Measurements from ENCODE around the gene SLC4A7. TPM values are rescaled to one million over a fixed set of nuclear protein-coding genes. Genes with fewer than 3 reads are reported as not detected.

SLC4A7 gene
- 19.1 and 50.3 TPM in 2 replicates for total RNA-seq (2011; cell fraction: chromatin; rRNA removed; ENCODE audit: low replicate concordance)
- 8.2 and 11.8 TPM in 2 replicates for total RNA-seq (2011; cell fraction: nucleolus; rRNA removed)
- total RNA-seq (2011; cell fraction: nucleoplasm; rRNA removed) = 17.5 and 23.4 TPM in 2 replicates
- total RNA-seq (2014; rRNA removed) = 6.6 and 9.3 TPM in 2 replicates
- 13.6 and 17.8 TPM in 2 replicates for total RNA-seq (2014; rRNA removed; fragmentation: Illumina TruSeq; extraction: Trizol)
- total RNA-seq (2015; rRNA removed; fragmentation: Illumina TruSeq; extraction: Trizol) = 8.0 and 9.3 TPM in 2 replicates
- 8.3 and 8.4 TPM in 2 replicates for total RNA-seq (2021)
- polyA plus RNA-seq (2011; rRNA removed) = 6.0 and 8.1 TPM in 2 replicates
- 1.6 and 2.9 TPM in 2 replicates for polyA plus RNA-seq (2011; cell fraction: cytosol; rRNA removed)
- 5.0 and 8.5 TPM in 2 replicates for polyA plus RNA-seq (2011; cell fraction: nucleus; rRNA removed)
- polyA plus RNA-seq (2012) = 2.5 and 2.7 TPM in 2 replicates
- 4.5 and 5.3 TPM in 2 replicates for polyA plus RNA-seq (2014; fragmentation: Illumina TruSeq; extraction: Trizol)
- polyA plus RNA-seq (2014; fragmentation: Nextera tagmentation; extraction: Ambion mirVana) = 1 to 10 TPM; 1.7 to 1.9 TPM
- 3.3 and 5.6 TPM in 2 replicates for polyA plus RNA-seq (2014; rRNA removed)
- 22.2 and 31.1 TPM in 2 replicates for polyA minus RNA-seq (2011; rRNA and poly(A)+ RNA removed)
- polyA minus RNA-seq (2011; cell fraction: cytosol; rRNA and poly(A)+ RNA removed) = 13.2 and 14.6 TPM in 2 replicates
- 11.0 and 14.7 TPM in 2 replicates for polyA minus RNA-seq (2011; cell fraction: nucleus; rRNA and poly(A)+ RNA removed)
- percentile 65 among the genes with signal in this experiment for Bru-seq, nascent RNA
- percentile 67 among the genes with signal in this experiment for BruChase-seq, experiment 1, labeled RNA remaining after a 2-hour chase
- BruChase-seq, experiment 2, labeled RNA remaining after a 6-hour chase = percentile 66 among the genes with signal in this experiment
- long read RNA-seq, experiment 1, partial matches to known transcripts = 4 of 7 reads
- long read RNA-seq, experiment 1, other reads (novel, unspliced or antisense) = 1 of 7 reads
- long read RNA-seq, experiment 2, partial matches to known transcripts = 0 of 2 reads
- long read RNA-seq, experiment 2, other reads (novel, unspliced or antisense) = 2 of 2 reads
- long read RNA-seq, experiment 3, partial matches to known transcripts = 3 of 6 reads
- long read RNA-seq, experiment 3, other reads (novel, unspliced or antisense) = 2 of 6 reads

DNA sequence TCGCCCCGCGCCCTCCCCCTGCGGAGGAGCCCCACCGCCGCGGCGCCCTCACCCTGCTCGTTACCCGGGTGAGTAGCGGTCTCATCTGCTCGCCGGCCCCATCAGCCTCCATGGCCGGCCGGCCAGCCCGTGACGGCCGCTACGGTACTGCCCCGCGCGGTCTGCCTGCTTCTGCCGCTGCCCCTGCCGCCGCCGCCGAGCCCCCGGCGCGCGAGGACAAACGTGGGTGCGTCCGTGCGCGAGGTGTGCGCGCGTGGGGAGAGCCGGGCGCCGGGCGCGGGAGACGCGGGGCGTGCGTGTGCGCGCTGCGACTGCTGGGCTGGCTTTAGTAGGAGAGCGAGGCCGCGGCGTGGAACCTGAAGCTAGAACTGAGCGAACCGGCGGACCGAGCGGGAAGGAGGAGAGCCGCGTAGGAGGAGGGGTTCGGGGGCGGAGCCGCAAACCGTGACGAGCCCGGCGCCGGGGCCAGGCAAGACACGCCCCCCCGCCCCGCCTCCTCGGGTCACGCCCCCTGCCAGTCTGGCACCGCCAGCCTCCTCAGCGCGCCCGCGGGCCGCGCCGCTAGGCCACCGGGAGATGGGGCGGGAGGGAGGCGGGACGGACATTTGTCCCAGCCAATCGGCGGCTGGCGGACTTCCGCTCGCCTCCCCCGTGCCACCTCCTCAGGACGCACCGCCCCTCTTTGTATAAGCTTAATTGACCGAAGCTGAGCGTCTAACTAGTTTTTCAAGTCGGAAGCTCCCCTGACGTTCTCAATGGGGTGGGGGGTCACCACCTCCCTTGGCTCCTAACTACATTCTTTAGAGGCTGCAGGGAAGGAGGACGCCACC is at the start of gene SLC4A7:
Gene SLC4A7, minus strand, starts transcription at position 370 of the 830 bp plus-strand sequence. Its CDS starts 258 bp downstream, at position 112.
- no peaks in the 10 kb centered on the region for H3K9me1 ChIP-seq (ENCODE audit: control insufficient read depth, insufficient read depth, low read length)
- H3K4me2 ChIP-seq (ENCODE audit: insufficient read depth, low read length) = peak within 1 kb of the TSS; percentile 76
- intact Hi-C loops (cut with micrococcal nuclease) = no loop called here
- no peaks in the 10 kb centered on the region; a peak in 1 of 5 replicates for H3K4me1 ChIP-seq (replicated peaks in 1 of 2; ENCODE audit: control insufficient read depth in 2 of 2, insufficient read depth in 2 of 2, low read length in 2 of 2)
- peak within 1 kb of the TSS; percentile 50 for H3K4me3 ChIP-seq
- H3K36me3 ChIP-seq (ENCODE audit: control insufficient read depth, insufficient read depth, low read length) = no peaks in the 10 kb centered on the region
- H3K9ac ChIP-seq (ENCODE audit: insufficient read depth in 1 of 2, low read depth in 2 of 2, low read length in 2 of 2) = peak within 1 kb of the TSS; percentile 53 to 88
- no peaks in the 10 kb centered on the region for H3K27me3 ChIP-seq (ENCODE audit: control insufficient read depth in 2 of 2, insufficient read depth in 2 of 2, low read length in 2 of 2)
- POLR2A ChIA-PET = interaction anchor here (0.5 kb wide), 1 partner anchor 15 kb away, joined by 3 read pairs; no protein-coding TSS in a partner anchor
- CTCF ChIA-PET (ENCODE audit: low intra/inter-chr PET ratio) = no interaction called here
- DNase-seq (ENCODE audit: extremely low read depth in 1 of 4, low spot score in 3 of 4) = peak; percentile 81 to 83 (median 82)
- peak within 1 kb of the TSS; percentile 90 for H2AFZ ChIP-seq (ENCODE audit: low read depth, low read length)
- H3K79me2 ChIP-seq (ENCODE audit: control insufficient read depth, insufficient read depth, low read length) = peaks cover 32% of the 10 kb centered on the region
- H3K27ac ChIP-seq (ENCODE audit: extremely low read depth, low read depth, low read length) = peak within 1 kb of the TSS; percentile 62
- H4K20me1 ChIP-seq (replicated peaks; ENCODE audit: control insufficient read depth, insufficient read depth, low read length) = no peaks in the 10 kb centered on the region
- no peak for FAIRE-seq
- H3K9me3 ChIP-seq (replicated peaks; ENCODE audit: control insufficient read depth, insufficient read depth, low read depth, low read length) = no peaks in the 10 kb centered on the region
- peak; percentile 93 for ATAC-seq
- no TSS peak for BruUV-seq (replicated peaks)
- WGBS (ENCODE audit: insufficient coverage, low coverage, missing lambda C conversion rate) = 37% methylated on average over 55 of the region's 100 CpGs
- in situ Hi-C loops (cut with MboI) = no loop called here
- TF ChIP-seq NRF1 (conservative IDR thresholded peaks at IDR 0.05 in 1 of 2, IDR thresholded peaks at IDR 0.05 in 1 of 2) = peak; percentile 53 to 59; a peak in 3 of 4 replicates
- peak; percentile 44; the same call in 1 of the 2 replicates for TF ChIP-seq CREB1 (IDR thresholded peaks at IDR 0.05)
- no peak for TF ChIP-seq CREB1 (CRISPR knock-in tag; IDR thresholded peaks at IDR 0.05)
- no peak for TF ChIP-seq POLR2AphosphoS2 (IDR thresholded peaks at IDR 0.05; ENCODE audit: low read length)
- TF ChIP-seq PHF8 (IDR thresholded peaks at IDR 0.05; ENCODE audit: borderline replicate concordance, low read length) = peak; percentile 49; the same call in 1 of the 2 replicates
- no peak for TF ChIP-seq ZBTB7A (IDR thresholded peaks at IDR 0.05; ENCODE audit: borderline replicate concordance, control insufficient read depth, low read depth, low read length)
- 0 out of 2 replicates have a peak, but pooled peaks have one; percentile 31 for TF ChIP-seq CXXC5 (CRISPR knock-in tag; IDR thresholded peaks at IDR 0.05)
- TF ChIP-seq MITF (IDR thresholded peaks at IDR 0.05) = no peak
- TF ChIP-seq RBM25 (IDR thresholded peaks at IDR 0.05; ENCODE audit: low read depth, low read length, severe bottlenecking) = peak; percentile 69
- TF ChIP-seq, protein P1, sequence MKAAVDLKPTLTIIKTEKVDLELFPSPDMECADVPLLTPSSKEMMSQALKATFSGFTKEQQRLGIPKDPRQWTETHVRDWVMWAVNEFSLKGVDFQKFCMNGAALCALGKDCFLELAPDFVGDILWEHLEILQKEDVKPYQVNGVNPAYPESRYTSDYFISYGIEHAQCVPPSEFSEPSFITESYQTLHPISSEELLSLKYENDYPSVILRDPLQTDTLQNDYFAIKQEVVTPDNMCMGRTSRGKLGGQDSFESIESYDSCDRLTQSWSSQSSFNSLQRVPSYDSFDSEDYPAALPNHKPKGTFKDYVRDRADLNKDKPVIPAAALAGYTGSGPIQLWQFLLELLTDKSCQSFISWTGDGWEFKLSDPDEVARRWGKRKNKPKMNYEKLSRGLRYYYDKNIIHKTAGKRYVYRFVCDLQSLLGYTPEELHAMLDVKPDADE (conservative IDR thresholded peaks at IDR 0.05; ENCODE audit: control insufficient read depth, low read depth, low read length) = peak; percentile 56; the same call in 1 of the 2 replicates
- no peak for TF ChIP-seq PHF21A (IDR thresholded peaks at IDR 0.05; ENCODE audit: borderline replicate concordance, low read depth)
- peak; percentile 71 for TF ChIP-seq NFYB (IDR thresholded peaks at IDR 0.05; ENCODE audit: extremely low read depth, insufficient read length)
- no peak for TF ChIP-seq ZNF197 (CRISPR knock-in tag; IDR thresholded peaks at IDR 0.05; ENCODE audit: low read depth)
- TF ChIP-seq BMI1 (IDR thresholded peaks at IDR 0.05; ENCODE audit: low read length) = no peak
